Stomach smooth muscle (tissue), 2 donors: ENCODE data around the gene FGD4.

Experiments used
- H3K27ac ChIP-seq: one replicate; pipeline ENCODE4 v1.7.0; 2013; ENCODE audit warnings: mild to moderate bottlenecking, low read length, inconsistent platforms
- H3K27me3 ChIP-seq, 2 donors: one replicate each; pipeline ENCODE4 v1.7.0; 2013; ENCODE audit warnings: low read length in 2 of 2; ENCODE audit not compliant: insufficient read depth in 2 of 2, control insufficient read depth in 1 of 2
- H3K36me3 ChIP-seq, 2 donors: one replicate each; pipeline ENCODE4 v1.7.0; 2013; ENCODE audit warnings: low read length in 2 of 2; ENCODE audit not compliant: control insufficient read depth in 2 of 2, insufficient read depth in 2 of 2
- H3K4me1 ChIP-seq: one replicate; pipeline ENCODE4 v1.7.0; 2013; ENCODE audit warnings: low read length; ENCODE audit not compliant: control insufficient read depth, insufficient read depth
- H3K4me3 ChIP-seq, 2 donors: one replicate each; pipeline ENCODE4 v1.7.0; 2013; ENCODE audit warnings: low read length in 2 of 2
- H3K9ac ChIP-seq, 2 donors: one replicate each; pipeline ENCODE4 v1.7.0; 2013; ENCODE audit warnings: low read length in 2 of 2, mild to moderate bottlenecking in 1 of 2
- H3K9me3 ChIP-seq, 2 donors: one replicate each; pipeline ENCODE4 v1.7.0; 2013; ENCODE audit warnings: low read length in 2 of 2; ENCODE audit not compliant: control insufficient read depth in 2 of 2
- donor health status: healthy.
- donor health status: Pancreatic carcinoma.

FGD4 gene

DNA sequence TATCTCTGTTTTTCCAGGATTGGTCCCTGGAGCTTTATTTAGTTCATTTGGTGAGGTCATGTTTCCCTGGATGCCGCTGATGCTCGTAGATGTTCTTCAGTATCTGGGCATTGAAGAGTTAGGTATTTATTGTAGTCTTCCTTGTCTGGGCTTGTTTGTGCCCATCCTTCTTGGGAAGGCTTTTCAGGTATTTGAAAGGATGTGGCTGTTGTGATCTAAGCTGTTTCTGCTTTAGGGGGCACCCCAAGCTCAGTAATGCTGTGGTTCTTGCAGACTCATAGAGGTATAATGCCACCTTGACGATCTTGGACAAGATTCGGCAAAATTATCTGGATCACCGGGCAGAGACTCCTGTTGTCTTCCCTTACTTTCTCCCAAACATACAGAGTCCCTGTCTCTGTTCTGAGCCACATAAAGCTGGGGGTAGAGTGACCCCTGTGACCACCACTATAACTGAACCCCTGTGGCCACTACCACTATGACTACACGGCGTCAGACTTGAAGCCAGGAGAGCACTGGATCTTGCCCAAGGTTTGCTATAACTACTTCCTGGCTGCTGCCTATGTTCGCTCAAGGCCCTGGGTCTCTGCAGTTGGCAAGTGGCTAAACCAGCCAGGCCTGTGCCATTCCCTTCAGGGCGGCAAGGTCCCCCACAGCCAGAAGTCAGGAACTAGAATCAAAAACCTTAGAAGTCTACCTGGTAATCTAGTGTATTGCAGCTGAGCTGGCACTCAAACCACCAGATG lies 40.9 kb downstream of the FGD4 start:
- Histone ChIP-seq H3K9me3 (no peaks in the 10 kb centered on the region), H3K36me3 (no peaks in the 10 kb centered on the region), H3K27ac (no peak overlapping the region), H3K9ac (no peak overlapping the region), H3K4me3 (no peak overlapping the region), H3K4me1 (no peaks in the 10 kb centered on the region), H3K27me3 (no peaks in the 10 kb centered on the region)

DNA sequence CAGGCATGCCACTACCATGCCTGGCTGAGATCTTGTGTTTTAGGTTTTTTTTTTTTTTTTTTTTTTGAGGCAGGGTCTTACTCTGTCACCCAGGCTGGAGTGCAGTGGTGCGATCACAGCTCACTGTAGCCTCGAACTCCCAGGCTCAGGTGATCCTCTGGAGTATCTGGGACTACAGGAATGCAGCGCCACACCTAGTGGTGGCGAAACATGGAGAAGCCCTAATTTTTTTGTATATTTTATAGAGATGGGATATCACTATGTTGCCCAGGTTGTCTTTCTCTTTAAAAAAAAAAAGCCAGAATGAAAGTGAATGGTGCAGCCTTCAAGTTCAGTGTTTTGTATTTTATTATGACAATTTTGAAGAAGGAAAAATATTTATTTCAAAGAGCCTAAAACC lies 44.1 kb downstream of the FGD4 start:
- Histone ChIP-seq H3K9ac (no peak overlapping the region), H3K27ac (no peak overlapping the region), H3K36me3 (no peaks in the 10 kb centered on the region), H3K9me3 (no peaks in the 10 kb centered on the region), H3K4me1 (no peaks in the 10 kb centered on the region), H3K4me3 (no peak overlapping the region), H3K27me3 (no peaks in the 10 kb centered on the region)

DNA sequence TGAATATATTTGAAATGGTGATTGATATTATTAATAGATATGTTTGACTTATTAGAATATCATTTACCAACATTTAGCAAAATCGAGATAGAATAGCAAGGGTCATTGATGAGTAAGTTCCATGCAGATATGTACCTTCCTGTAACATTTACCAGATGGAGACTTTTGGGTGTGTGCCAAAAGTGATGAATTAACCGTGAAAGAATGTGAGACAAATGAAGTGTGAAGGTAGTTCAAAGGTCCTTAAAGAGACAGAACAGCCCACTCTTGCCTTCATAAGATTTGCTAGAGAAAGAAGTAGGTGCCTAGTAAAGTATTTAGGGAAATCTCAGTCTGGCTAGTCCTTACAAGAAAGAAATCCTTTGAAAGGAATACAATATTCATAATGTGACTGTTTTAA lies 45.5 kb downstream of the FGD4 start:
- no peak overlapping the region for H3K4me3 ChIP-seq
- no peaks in the 10 kb centered on the region for H3K4me1 ChIP-seq
- no peak overlapping the region for H3K27ac ChIP-seq
- no peaks in the 10 kb centered on the region for H3K36me3 ChIP-seq
- no peak overlapping the region for H3K9ac ChIP-seq
- H3K9me3 ChIP-seq: no peaks in the 10 kb centered on the region
- H3K27me3 ChIP-seq: no peaks in the 10 kb centered on the region

DNA sequence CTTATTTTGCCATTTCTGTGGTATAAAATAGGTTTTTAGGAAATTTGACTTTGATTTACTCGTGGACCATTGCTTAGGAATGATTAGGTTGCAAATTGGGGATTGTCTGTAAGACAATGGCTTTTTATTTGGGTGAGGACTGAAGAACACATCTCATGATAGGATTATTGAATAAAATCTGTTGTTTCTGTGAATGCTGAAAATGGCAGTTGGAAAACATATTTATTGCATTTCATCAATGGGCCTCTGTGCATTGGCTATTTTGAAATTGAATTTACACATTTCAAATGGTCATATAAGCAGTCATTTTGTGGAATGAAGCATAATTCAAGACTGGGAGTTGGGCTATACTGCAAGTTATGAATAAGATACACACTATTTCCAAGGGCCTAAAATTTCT lies 46.0 kb downstream of the FGD4 start:
- H3K9ac ChIP-seq: no peak overlapping the region
- no peaks in the 10 kb centered on the region for H3K36me3 ChIP-seq
- no peak overlapping the region for H3K27ac ChIP-seq
- H3K27me3 ChIP-seq: no peaks in the 10 kb centered on the region
- H3K9me3 ChIP-seq: no peaks in the 10 kb centered on the region
- H3K4me3 ChIP-seq: no peak overlapping the region
- H3K4me1 ChIP-seq: no peaks in the 10 kb centered on the region

DNA sequence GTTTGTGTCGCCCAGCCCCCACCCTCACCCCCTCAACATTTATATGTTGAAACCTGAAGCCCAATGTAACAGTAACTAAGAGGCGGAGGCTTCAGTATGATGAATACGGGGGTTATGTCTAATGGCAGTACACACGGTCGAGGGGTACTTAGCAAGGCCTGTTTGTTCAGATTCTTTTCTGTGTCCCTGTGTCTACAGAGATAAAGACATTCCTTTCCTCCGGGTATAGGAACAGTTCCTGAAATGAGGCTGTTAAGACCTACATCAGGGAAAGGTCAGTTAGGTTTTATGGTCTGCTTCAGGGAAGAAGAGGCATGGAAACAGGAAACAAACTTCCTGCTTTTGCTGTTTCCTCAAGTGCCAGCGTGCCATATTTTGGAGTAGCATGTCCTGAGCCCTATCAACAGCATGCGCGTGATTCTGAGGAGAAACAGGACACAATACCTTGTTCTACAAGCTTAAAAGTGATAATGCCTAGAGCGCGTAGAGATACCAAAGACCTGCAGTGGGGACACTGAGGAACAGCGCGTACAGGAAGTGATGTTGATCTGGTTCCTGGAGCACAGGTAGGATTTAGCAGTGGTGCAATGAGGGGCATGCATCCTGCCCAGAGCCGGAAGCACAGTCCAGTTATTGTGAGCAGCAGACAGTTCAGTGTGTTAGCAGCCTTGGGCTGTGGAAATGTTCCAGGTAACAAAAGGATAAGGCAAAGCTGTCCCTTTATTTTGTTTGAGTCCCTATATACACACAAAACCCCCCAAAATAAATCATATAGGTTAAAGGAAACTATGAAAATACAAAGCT lies 47.2 kb downstream of the FGD4 start:
- Histone ChIP-seq H3K36me3 (no peaks in the 10 kb centered on the region), H3K27me3 (no peaks in the 10 kb centered on the region), H3K27ac (no peak overlapping the region), H3K4me3 (no peak overlapping the region), H3K9me3 (no peaks in the 10 kb centered on the region), H3K4me1 (no peaks in the 10 kb centered on the region), H3K9ac (no peak overlapping the region)

DNA sequence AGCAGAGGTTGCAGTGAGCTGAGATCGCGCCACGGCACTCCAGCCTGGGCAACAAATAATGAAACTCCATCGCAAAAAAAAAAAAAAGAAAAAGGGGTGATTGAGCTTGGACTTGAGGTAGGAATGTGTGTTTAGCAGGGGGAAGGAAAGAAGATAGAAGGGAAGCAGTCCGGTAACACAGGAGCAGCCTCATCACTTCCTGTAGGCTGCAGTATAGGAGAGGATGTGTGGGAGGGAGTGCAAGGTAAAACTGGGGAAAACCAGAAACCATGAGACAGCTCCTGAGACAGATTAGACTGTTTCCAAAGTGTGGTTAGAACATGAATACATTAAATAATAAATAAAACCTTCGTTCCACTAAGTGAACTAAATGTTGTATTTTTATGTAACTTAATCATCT lies 49.2 kb downstream of the FGD4 start:
- Histone ChIP-seq H3K4me3 (no peak overlapping the region), H3K9me3 (no peaks in the 10 kb centered on the region)

DNA sequence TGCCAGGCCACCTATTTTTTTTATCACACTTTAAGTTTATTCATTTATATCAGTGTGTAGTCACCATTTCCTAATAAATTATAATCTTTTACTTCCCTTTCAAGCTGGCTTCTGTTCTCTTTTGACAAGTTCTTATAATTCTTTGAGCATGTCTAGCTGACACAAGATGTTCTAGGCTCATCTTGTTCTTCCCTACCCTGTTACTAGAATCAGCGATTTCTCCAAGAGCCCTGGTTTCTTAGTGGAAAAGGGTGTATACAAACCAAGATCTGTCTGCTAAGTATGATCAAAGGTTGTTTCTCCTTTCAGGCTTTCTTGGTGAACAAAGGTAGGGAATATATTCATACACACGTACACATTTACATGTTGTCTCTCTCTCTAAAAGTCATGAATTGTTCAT lies 51.0 kb downstream of the FGD4 start:
- Histone ChIP-seq H3K4me1 (no peaks in the 10 kb centered on the region), H3K36me3 (no peaks in the 10 kb centered on the region), H3K9me3 (no peaks in the 10 kb centered on the region), H3K27ac (no peak overlapping the region), H3K9ac (no peak overlapping the region), H3K4me3 (no peak overlapping the region), H3K27me3 (no peaks in the 10 kb centered on the region)

More for the DNA sequence above, 49.2 kb downstream of the FGD4 start:
- Histone ChIP-seq H3K36me3 (no peaks in the 10 kb centered on the region), H3K27ac (no peak overlapping the region), H3K4me1 (no peaks in the 10 kb centered on the region), H3K27me3 (no peaks in the 10 kb centered on the region), H3K9ac (no peak overlapping the region)

DNA sequence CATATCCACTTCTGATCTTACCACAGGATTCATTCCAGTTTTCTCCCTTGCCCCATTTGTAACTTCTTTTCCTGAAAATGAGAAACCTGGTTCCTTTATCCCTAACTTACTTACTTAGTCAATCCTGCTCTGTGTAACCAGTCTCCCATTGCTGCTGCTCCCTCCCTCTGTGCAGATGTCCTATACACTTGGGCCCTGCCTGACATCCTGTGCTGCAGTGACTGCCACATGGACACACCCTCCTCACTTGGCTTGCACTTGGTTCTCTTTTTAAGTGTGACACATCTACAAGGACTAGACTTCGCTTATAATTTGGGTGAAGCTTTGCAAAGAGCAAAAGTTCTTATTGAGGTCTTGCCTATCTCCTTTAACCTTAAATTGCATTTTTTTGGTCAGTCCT lies 51.4 kb downstream of the FGD4 start:
- no peak overlapping the region for H3K27ac ChIP-seq
- H3K4me1 ChIP-seq: no peaks in the 10 kb centered on the region
- H3K4me3 ChIP-seq: no peak overlapping the region
- H3K27me3 ChIP-seq: no peaks in the 10 kb centered on the region
- no peak overlapping the region for H3K9ac ChIP-seq
- H3K9me3 ChIP-seq: no peaks in the 10 kb centered on the region
- no peaks in the 10 kb centered on the region for H3K36me3 ChIP-seq

DNA sequence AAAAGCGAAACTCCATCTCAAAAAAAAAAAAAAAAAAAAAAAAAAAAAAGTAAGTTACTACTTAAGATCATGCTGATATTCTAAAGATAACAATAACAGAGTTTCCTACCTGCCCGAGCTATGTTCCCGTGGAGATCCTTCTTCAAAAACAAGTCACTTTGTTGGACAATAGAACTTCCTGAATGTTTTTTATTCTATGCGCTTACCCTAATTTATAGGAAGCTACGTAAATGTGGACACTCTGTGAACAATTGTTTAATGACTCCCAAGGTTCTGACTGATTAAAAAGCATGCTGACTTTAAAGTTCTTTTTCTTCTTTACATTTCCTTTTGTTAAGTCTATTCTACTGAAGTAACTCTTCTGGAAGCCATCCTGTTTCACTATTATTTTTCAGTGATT lies 52.5 kb downstream of the FGD4 start:
- no peaks in the 10 kb centered on the region for H3K36me3 ChIP-seq
- H3K9me3 ChIP-seq: no peaks in the 10 kb centered on the region
- H3K27me3 ChIP-seq: no peaks in the 10 kb centered on the region
- H3K4me3 ChIP-seq: no peak overlapping the region
- H3K9ac ChIP-seq: no peak overlapping the region
- H3K27ac ChIP-seq: no peak overlapping the region
- H3K4me1 ChIP-seq: no peaks in the 10 kb centered on the region

DNA sequence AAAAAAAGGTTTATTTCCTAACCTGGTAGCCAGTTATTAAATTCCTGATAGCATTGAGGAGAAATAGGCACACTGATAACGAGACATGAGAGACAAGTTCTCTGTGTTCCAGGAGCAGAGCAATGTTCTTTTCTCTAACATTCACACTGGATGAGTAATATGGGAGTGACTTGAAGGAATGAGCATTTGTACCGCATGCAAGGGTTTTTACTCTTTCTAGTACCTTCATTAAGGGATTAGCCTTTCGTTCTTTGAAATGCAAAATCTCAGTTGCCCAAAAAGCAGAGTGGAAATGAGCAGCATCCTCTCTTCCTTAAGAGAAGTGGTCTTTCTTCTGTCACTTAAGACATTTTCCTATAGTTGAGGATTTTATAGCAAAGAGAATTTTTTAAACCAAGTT lies 54.7 kb downstream of the FGD4 start:
- Histone ChIP-seq H3K4me1 (no peaks in the 10 kb centered on the region), H3K36me3 (no peaks in the 10 kb centered on the region), H3K9me3 (no peaks in the 10 kb centered on the region), H3K27me3 (no peaks in the 10 kb centered on the region), H3K4me3 (no peak overlapping the region), H3K9ac (no peak overlapping the region), H3K27ac (no peak overlapping the region)

DNA sequence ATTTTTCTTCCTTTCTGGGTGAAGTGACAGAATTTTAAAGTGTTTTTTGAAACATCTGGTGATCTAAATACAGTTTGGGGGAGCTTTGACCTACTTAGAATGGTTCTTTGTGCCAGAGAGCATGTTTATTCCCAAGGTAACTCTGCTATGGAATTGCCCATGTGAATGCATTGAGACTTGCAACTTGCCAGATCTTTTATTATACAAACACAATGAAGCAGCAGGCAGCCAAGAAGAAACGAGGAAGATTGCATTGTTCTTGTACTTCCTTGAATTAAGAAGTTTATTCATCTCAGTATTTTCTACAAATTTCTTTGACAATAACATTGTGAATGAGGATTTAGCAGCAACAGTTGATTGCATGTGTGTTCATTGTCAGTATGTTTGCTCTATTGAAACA lies 55.5 kb downstream of the FGD4 start:
- no peaks in the 10 kb centered on the region for H3K27me3 ChIP-seq
- H3K4me3 ChIP-seq: no peak overlapping the region
- no peaks in the 10 kb centered on the region for H3K4me1 ChIP-seq
- H3K27ac ChIP-seq: no peak overlapping the region
- H3K9me3 ChIP-seq: no peaks in the 10 kb centered on the region
- no peaks in the 10 kb centered on the region for H3K36me3 ChIP-seq
- H3K9ac ChIP-seq: no peak overlapping the region
